HG02623 (cell line): ENCODE results near the gene DTL.

ENCODE experiments used
- ATAC-seq: cut with Tn5 transposase; IDR thresholded peaks from one replicate; pipeline ENCODE4 v1.9.1; 2021; ENCODE audit warnings: moderate library complexity; ENCODE audit not compliant: unreplicated experiment

The DTL gene

GRCh38 chr1:212035835-212036605 is 472 bp downstream of the DTL start:
- ATAC-seq: peak; percentile 6

- no peak for ATAC-seq
Observed at GRCh38 chr1:212037900-212038299, 2.4 kb downstream of the DTL start.

GRCh38 chr1:212039622-212040021 is 4.1 kb downstream of the DTL start:
- ATAC-seq: no peak

GRCh38 chr1:212040629-212041412 is 5.3 kb downstream of the DTL start:
- ATAC-seq: no peak

GRCh38 chr1:212042436-212042835 is 6.9 kb downstream of the DTL start:
- no peak for ATAC-seq

GRCh38 chr1:212044851-212045250 is 9.3 kb downstream of the DTL start:
- ATAC-seq: no peak

GRCh38 chr1:212045981-212046380 is 10.4 kb downstream of the DTL start:
- ATAC-seq: no peak

GRCh38 chr1:212053993-212054392 is 18.4 kb downstream of the DTL start:
- ATAC-seq: no peak

GRCh38 chr1:212055333-212055732 is 19.8 kb downstream of the DTL start:
- no peak for ATAC-seq

GRCh38 chr1:212060632-212061472 is 25.3 kb downstream of the DTL start:
- no peak for ATAC-seq

- ATAC-seq: no peak
Observed at GRCh38 chr1:212062832-212063438, 27.4 kb downstream of the DTL start.

- no peak for ATAC-seq
Observed at GRCh38 chr1:212067787-212068186, 32.2 kb downstream of the DTL start.

GRCh38 chr1:212070720-212071302 is 35.3 kb downstream of the DTL start:
- ATAC-seq: no peak

- no peak for ATAC-seq
Observed at GRCh38 chr1:212072047-212072446, 36.5 kb downstream of the DTL start.

GRCh38 chr1:212073490-212073889 is 37.9 kb downstream of the DTL start:
- ATAC-seq: no peak

- no peak for ATAC-seq
Observed at GRCh38 chr1:212074313-212074712, 38.8 kb downstream of the DTL start.

GRCh38 chr1:212074856-212075255 is 39.3 kb downstream of the DTL start:
- ATAC-seq: no peak

- no peak for ATAC-seq
Observed at GRCh38 chr1:212077028-212077427, 41.5 kb downstream of the DTL start.

- ATAC-seq: no peak
Observed at GRCh38 chr1:212078826-212079225, 43.3 kb downstream of the DTL start.

GRCh38 chr1:212082765-212083406 is 47.3 kb downstream of the DTL start:
- no peak for ATAC-seq
